Fibroblast of skin of right biceps (primary cell): Measurements from ENCODE around the gene NUSAP1.
A peak's percentile ranks its signal among the peaks of the same experiment; 100 is the strongest.
"Not testable (repeated sequence)": the region's sequence is repeated elsewhere in the genome, so short reads cannot be mapped to it uniquely, and the experiment has no call there.

Source experiments
- DNase-seq: peaks from one replicate; pipeline ENCODE4 v3.0.0-alpha.2; 2013

Gene NUSAP1, protein sequence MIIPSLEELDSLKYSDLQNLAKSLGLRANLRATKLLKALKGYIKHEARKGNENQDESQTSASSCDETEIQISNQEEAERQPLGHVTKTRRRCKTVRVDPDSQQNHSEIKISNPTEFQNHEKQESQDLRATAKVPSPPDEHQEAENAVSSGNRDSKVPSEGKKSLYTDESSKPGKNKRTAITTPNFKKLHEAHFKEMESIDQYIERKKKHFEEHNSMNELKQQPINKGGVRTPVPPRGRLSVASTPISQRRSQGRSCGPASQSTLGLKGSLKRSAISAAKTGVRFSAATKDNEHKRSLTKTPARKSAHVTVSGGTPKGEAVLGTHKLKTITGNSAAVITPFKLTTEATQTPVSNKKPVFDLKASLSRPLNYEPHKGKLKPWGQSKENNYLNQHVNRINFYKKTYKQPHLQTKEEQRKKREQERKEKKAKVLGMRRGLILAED

DNA sequence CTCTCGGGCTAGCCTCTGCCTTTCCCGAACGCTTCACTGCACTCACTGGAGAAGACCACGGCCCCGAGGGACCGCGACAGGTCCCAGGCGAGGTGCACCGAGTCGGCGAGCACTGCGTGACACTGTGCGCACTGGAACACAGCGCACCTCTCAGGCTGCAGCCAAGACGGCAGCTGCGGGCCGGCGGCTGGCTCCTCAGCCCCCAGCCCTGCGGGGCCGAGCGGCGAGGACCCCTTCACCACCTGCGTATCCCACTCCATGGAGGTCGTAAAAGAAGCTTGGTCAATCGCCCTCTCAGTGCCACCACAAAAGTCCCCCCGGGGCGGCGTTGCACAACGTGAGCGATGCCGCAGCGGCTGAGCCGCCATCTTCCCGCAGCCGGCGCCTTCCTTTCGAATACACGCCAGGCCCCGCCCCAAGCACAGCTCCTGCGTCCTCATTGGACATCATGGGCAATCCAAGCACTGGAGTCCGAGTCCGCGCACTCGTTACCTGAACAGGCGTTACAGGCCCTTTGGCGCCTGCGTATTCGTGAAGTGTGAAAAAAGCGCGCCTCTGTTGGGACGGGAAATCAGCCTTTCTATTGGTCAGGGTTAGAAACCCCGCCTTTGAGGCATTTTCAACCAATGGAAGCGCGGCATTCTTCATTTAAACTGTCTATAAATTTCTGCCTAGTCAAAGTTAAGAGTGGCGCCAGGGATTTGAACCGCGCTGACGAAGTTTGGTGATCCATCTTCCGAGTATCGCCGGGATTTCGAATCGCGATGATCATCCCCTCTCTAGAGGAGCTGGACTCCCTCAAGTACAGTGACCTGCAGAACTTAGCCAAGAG, at the start of gene NUSAP1, which contains the start of gene OIP5:
NUSAP1 (plus strand) TSS at position 688 of the 832 bp plus-strand sequence; CDS start at position 765, 77 bp downstream.
OIP5 (minus strand) TSS at position 398 of the 832 bp plus-strand sequence; CDS start at position 368, 30 bp downstream.
- DNase-seq: peak; percentile 100

DNA sequence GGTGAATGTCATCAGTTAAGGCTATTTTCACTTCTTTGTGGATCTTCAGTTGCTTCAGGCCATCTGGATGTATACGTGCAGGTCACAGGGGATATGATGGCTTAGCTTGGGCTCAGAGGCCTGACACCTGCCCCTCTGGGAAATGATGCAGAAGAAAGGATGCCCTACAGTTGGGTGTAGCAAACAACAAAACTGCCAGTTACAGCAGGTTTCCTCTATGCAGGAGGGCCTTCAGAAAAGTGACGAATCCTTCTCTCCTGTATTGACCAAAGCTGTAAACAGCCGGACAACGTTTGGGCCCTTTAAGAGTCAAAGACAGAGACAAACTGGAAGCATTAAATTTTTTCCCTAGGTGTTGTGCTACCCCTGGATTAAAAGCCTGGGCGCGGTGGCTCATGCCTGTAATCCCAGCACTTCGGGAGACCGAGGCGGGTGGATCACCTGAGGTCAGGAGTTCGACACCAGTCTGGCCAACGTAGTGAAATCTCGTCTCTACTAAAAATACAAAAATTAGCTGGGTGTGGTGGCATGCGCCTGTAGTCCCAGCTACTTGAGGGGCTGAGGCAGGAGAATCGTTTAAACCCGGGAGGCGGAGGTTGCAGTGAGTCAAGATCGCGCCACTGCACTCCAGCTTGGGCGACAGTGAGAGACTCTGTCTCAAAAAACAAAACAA, 49.6 kb upstream of the NUSAP1 start:
- not testable (repeated sequence) for DNase-seq

DNA sequence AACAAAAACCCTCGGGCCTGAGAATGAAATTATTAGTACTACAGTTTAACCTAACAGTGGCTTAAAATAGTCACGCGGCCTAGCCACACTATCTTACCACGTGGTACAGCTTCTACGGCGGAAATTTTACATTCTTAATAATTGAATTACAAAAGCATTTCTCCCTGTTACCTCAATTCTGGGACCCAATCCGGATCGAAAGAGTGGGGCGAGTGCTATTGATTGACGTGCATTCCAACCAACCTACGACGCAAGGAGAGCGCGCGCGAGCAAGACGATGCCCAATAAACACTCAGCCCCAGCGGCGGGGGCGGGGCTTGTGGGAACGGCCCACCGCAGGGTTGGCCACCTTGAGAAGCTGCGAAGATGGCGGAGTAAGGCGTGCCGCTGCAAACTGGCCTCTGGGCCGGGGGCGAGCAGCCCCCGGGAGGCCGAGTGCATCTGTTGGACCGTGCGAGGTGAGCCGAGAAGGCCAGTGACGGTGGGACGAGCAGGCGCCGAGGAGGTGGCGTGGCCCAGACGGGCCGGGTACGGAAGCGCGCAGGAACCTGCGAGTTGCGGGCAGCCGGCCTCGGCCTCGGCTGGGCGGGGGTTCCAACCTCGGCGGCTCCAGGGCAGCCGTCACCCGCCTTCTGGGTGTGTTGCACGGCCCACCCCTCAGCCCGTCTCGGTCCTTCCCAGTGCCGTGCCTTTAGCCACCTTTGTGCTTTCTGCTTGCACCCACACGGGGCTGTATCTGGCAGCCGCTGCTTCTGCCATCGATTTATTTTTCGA, 48.8 kb upstream of the NUSAP1 start:
- DNase-seq: peak; percentile 100

DNA sequence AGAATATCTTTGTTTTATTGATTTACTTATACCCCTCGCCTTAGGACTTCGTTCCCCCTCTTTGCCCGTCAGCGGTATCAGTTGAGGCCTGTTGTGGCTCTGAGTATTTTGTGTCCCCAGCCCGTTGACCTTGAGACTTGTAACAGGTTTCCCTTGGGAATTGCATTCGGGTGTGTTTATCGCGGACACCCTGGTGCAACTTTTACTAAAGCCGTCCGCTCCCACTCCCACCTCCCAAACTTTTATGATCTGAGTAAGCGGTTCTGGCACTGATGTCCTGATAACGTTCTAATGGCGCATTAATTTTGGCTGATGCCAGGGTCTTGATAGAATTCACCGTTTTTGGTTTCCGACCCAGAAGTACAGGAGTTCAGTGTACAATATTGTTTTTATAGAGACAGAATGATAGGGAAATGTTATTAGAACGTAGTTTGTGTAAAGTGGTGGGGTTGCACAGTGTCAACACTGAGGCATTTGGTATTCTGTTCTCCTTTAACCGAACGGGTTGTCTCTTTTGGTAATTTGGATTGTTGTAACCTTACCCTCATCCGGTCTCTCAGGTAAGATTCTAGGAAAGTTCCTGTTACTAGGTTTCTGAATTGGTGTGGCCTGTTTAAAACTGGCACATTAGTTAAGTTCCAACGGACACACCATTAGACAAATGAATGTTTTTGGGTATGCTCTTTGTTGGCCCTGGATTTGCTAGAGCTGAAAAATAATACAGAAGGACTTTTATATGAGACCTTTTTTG, 48.1 kb upstream of the NUSAP1 start:
- DNase-seq: peak; percentile 28

DNA sequence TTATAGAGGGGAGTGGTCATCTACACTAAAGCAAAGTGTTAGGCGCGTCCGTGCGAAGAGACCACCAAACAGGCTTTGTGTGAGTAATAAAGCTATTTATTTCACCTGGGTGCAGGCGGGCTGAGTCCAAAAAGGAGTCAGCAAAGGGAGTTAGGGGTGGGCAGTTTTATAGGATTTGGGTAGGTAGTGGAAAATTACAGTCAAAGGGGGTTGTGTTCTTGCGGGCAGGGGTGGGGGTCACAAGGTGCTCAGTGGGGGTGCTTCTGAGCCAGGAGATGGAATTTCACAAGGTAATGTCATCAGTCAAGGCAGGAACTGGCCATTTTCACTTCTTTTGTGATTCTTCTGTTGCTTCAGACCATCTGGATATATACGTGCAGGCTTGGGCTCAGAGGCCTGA, 47.4 kb upstream of the NUSAP1 start:
- no peak for DNase-seq

DNA sequence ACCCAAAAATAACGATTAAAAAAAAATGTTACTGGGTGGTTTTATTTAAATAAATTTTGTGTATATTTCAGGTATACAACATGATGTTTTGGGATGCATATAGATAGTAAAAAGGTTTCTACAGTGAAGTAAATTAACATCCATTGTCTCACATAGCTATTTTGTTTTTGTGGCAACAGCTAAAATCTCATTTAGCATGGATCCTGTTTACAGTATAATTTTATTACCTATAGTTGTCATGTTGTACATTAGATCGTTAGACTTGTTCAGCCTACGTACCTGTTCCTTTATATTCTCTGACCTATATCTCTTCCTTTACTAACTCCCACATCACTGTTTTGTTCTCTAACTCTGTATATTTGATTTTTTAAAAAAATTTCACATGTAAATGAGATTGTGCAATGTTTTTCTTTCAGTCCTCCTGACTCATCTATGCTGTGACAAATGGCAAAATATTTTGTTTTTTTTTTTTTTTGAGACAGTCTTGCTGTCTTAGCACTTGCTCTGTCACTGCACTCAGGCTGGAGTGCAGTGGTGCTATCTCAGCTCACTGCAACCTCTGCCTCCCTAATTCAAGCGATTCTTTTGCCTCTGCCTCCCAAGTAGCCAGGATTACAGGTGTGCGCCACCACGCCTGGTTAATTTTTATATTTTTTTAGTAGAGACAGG, 45.9 kb upstream of the NUSAP1 start:
- peak; percentile 30 for DNase-seq

DNA sequence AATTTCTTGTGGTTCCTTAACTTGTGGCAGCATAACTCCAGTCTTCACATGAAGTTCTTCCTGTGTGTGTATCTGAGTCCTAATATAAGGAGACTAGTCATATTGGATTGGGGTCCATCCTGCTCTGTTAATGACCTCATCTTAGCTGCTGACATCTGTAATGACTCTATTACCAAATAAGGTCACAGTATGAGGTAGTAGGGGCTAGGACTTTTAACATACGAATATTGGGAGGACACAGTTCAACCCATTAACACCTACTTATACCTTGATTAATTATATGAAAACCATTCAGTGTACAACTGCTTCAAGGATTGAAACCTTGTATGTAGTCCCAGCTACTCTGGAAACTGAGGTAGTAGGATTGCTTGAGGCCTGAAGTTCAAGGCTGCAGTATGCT, 44.2 kb upstream of the NUSAP1 start:
- DNase-seq: no peak

DNA sequence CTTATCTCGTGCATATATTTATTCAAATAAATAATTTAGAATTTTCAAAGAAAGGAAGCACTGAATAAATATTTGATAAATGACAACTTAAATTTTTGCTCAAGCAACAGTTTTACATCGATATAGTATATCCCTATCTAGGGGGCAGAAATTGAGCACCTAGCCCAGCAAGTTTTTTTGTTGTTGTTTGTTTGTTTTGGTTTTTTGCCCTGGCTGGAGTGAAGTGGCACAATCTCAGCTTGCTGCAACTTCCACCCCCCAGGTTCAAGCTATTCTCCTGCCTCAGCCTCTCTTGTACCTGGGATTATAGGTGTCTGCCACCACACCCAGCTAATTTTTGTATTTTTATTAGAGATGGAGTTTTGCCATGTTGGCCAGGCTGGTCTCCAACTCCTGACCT, 42.7 kb upstream of the NUSAP1 start:
- no peak for DNase-seq

DNA sequence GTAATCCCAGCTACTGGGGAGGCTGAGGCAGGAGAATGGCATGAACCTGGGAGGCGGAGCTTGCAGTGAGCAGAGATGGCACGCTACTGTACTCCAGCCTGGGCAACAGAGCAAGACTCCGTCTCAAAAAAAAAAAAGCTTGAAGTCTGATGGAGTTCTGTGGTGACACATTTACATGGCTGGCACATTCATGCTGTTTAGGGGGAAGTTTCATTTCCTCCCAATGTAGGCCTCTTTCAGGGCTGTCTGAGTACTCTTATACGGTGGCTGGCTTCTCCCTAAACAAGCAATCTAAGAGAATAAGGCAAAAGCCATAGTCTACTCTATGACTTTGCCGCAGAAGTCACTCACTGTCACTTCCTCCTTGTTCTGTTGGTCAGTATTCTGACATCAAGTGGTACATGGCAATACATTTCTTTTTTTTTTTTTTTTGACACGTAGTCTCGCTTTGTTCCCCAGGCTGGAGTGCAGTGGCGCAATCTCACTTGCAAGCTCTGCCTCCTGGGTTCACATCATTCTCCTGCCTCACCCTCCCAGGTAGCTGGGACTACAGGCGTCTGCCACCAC, 41.5 kb upstream of the NUSAP1 start:
- no peak for DNase-seq

DNA sequence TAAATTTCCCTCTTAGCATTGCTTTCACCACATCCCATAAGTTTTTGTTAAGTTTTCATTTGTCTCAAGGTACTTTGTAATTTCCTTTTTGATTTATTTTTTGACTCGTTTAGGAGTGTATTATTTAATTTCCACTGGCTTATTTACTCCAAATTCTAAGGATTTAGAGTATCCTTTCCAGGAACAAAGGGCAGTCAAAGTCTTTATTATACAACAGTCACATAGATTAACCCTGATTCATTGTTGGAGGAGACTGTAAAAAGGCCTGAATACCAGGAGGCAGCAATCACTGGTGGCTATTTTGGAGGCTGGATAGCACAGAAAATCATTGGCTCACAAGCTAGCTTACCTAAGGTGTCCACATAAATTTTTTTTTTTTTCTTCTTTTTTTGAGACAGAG, 40.2 kb upstream of the NUSAP1 start:
- DNase-seq: no peak

DNA sequence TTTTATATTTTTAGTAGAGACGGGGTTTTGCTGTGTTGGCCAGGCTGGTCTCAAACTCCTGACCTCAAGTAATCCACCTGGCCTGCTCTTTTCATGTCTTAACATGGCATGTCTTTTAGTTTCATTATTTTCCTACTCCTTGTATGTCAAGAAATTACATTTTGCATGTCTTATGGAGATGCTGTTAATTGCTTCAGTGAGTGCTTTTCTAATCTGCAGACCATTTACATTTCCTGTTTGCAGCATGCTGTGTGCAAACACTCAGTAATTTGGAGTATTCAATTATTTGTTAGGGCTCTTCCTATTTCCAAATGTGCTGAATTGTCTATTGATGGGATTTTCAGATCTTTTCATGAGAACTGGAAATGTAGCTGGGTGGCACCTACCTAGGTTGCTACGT, 31.5 kb upstream of the NUSAP1 start:
- not testable (repeated sequence) for DNase-seq

DNA sequence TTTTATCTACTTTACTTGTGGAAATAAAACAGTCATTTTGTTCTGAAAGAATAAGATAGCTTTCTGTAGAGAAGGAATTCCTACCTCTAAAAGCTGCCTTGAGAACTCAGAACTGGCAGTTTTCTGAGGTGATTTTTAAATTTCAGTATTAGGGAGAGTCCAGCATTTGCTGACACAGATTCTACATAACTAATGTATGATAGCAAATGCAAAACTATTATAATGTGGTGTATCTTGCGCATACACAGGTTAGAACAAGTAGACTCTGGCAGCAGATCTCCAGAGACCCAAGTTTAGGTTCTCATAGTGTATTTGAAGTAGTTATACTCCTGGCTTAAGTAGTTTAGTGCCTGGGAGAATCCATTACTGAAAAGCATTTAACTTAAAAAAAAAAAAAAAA, 31.1 kb upstream of the NUSAP1 start:
- no peak for DNase-seq

DNA sequence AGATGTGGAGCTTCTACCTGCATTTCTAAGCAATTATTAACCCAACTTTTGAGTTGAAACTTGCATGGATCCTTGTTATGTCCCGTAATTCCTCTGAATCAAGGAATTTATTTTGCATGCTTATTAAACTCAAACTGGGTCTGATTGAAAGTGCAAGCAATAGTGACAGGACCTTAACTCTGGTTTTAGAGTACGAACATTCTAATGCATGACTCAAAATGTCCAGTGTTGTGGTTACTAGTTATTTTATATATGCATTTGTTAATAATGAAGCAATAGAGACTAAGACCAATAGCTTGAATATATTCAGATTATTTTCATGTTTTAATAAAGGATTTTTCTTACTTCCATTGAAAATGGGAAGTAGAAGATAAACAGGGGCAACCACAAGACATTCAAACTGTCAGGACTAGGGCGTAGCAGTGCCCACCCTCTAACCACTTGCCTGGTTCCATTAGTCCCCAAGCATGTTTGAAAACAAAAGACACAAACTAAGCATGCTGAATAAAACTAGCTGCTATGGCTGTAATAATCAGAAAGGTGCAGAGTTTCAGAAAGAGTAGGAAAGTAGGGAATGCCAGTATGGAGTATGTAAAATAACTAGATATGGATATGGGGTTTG, 28.4 kb upstream of the NUSAP1 start:
- DNase-seq: no peak

DNA sequence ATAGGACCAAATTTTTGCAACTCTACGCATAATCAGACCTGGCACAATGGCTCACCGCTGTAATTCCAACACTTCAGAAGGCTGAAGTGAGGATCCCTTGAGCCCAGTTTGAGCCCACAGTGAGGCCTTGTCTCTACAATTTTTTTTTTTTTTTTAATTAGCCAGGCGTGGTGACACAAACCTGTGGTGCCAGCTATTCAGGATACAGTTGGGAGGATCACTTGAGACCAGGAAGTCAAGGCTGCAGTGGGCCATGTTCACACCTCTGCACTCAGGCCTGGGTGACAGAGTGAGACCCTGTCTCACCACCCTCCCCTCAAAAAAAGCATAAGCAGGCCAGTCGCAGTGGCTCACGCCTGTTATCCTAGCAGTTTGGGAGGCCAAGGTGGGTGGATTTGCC, 25.0 kb upstream of the NUSAP1 start:
- DNase-seq: no peak

DNA sequence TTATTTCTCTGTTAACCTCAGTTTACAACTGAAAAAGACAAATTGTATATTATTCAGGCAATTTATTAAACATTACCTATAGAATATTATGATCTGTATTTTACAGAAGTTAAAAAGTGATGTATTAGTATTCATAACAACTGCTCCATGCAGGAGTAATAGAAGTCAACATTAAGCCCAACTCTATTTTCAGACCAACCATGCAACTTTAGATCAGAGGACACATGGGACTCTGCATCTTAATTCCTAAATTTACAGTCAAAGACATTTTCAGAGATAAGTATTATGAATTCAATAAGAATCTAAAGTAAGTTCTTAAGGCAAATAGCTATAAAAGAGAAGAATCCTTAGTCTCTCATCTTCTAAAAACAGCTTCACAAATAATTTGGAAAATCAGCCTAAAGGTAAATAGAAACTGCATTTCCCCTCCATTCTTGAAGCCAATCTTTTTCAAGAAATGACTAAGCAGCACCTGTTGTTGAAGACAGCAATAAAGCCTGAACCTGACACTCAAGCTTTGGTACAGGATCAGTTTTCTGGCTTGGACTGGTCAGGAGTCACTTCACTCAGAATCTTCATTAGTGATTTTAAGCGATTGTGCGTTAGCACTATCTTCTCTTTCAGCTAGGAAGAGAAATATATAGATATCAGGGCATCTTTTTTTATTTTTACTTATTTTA, 23.3 kb upstream of the NUSAP1 start:
- DNase-seq: no peak

DNA sequence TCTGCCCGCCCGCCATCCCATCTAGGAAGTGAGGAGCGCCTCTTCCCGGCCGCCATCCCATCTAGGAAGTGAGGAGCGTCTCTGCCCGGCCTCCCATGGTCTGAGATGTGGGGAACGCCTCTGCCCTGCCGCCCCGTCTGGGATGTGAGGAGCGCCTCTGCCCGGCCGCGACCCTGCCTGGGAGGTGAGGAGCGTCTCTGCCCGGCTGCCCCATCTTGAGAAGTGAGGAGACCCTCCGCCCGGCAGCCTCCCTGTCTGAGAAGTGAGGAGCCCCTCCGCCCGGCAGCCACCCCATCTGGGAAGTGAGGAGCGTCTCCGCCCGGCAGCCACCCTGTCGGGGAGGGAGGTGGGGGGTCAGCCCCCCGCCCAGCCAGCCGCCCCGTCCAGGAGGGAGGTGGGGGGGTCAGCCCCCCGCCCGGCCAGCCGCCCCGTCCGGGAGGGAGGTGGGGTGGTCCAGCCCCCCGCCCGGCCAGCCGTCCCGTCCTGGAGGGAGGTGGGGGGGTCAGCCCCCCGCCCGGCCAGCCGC, 11.8 kb upstream of the NUSAP1 start:
- DNase-seq: not testable (repeated sequence)

DNA sequence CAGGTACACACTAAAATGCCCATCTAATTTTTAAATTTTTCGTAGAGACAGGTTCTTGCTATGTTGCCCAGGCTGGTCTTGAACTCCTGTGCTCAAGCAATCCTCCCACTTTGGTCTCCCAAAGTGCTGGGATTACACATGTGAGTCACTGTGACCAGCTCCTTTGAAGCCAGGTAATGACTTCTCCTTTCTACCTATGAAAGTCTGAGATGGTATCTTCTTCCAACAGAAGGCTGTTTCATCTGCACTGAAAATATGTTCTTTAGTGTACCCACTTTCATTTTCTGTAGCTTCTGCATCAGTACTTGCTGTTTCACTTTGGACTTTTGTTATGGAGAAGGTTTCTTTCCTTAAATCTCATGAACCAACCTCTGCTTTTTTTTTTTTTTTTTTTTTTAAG, 9.1 kb upstream of the NUSAP1 start:
- DNase-seq: no peak

DNA sequence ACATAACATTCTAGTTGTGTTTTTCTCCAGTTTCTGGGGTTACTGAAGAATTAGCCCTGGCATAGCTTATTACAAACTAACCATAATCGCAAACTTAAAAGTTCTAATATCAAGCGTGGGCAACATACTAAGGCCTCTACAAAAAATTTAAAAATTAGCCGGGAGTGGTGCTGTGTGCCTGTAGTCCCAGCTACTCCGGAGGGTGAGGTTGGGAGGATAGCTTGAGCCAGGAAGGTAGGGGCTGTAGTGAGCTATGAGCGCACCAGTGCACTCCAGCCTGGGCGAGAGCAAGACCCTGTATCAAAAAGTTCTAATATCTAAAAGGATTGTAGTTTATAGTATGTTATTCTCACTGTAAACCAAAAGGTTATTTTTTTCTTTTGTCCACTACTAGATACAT, 1.4 kb upstream of the NUSAP1 start:
- no peak for DNase-seq

DNA sequence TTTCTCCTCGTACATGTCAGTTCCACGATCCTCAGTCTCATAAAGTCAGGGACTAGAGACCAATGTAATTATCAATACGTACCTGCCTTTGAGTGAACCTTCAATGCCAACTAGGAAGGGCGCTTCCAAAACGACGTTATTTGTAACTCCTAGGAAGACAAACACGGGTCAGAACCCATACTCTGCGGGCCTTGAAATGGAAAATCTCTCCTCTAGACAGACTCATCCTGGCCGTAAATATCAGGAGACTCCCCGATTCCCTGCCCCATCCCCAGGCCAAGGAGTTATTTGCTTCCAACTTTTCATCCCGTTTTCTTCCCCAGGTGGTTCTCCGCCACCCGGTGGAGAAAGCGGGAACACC, 868 bp upstream of the NUSAP1 start:
- DNase-seq: no peak
